HG03460 (cell line): ENCODE results near the gene MTA3.
"Not testable (repeated sequence)": the region's sequence is repeated elsewhere in the genome, so short reads cannot be mapped to it uniquely, and the experiment has no call there.

Experiments used
- ATAC-seq: cut with Tn5 transposase; IDR thresholded peaks from one replicate; pipeline ENCODE4 v1.9.1; 2021; ENCODE audit not compliant: unreplicated experiment

Gene MTA3

GRCh38 chr2:42725657-42726056 lies 157.2 kb downstream of the MTA3 start:
- ATAC-seq = no peak

- no peak for ATAC-seq
These were observed 158.2 kb downstream of the MTA3 start for GRCh38 chr2:42726680-42727079.

GRCh38 chr2:42731316-42731715 lies 162.9 kb downstream of the MTA3 start:
- ATAC-seq = not testable (repeated sequence)

DNA sequence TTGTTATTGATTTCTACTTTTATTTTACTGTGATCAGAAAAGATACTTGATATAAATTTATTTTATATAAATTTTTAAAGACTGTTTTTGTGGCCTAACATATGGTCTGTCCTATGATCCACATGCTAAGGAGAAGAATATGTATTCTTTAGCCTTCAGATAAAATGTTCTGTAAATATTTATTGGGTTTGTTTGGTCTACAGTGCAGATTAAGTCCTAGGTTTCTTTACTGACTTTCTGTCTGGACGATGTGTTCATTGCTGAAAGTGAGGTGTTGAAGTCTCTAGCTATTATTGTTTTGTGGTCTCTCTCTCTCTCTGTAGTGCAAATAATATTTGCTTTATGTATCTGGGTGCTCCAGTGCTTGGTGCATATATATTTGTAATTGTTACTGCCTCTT lies 165.4 kb downstream of the MTA3 start:
- ATAC-seq = no peak

DNA sequence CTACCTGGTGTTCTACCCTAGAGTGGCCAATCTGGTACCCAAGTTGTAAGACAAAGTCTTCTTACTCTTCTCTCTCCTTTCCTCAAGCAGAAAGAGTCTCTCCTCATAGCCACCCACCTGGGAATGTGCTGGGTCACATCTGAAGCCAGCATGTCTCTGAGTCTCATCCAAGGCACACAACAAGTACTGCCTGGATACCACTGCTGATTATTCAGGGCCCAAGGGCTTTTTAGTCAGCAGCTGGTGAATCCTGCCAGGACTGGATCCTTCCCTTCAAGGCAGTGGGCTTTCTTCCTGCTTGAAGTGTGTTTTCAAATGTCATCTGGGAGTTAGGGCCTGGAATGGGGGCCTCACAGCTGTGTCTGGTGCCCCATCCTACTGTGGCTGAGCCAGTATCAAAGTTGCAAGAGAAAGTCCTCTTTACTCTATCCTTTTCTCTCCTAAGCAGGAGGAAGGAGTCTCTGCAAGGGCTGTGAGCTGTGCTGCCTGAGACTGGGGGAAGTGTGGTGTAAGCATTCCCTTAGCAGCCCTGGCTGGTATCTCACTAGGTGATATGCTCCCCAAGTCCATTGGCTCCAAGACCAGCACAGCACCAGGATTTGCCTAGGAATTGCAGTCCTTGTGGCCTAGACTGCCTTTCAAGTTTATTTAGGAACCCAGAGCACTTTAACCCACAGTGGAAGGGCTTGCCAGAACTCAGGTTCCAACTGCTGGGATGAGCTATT lies 168.3 kb downstream of the MTA3 start:
- ATAC-seq = no peak

GRCh38 chr2:42741140-42741539 lies 172.7 kb downstream of the MTA3 start:
- ATAC-seq = no peak

DNA sequence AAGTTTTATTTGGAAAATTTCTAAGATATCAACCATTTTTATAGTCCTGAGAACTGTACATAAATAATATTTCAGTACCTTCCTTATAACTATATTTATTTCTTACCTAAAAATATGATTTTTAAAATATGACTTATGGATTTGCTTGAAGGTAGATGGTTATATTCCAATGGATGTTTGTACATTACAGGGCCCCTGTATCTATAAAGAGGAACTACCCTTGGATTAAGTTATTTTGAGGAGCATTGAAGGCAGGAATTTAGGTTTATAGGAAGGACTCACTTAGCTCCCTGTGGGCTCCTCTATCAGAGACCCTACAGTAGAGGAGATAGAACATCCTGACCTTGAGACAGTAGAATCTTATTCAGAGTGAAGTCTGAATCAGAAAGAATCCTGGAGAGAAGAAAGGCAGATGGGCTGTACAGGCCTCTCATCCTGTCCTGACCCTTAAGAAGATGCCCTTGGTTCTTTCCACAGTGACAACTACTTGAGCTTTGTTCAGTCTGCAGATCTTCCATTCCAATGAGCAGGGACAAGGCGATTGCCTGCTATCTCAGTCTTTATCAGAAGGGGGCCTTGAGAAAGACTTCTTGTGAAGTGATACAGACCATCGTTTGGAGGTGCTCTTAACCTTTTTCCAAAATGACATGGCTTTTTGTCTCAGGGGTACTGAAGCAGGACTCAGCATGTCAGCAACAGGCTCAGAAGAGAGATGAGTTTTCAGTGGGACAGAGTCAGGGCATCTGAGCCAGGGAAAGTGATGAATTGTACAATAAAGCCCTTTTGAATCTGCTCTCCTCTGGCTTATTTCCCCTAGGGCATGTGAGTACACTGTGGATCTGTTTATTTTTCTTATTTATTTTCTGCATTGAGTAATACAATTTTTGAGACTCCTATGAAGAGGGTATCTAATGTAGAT lies 174.6 kb downstream of the MTA3 start:
- ATAC-seq = no peak

DNA sequence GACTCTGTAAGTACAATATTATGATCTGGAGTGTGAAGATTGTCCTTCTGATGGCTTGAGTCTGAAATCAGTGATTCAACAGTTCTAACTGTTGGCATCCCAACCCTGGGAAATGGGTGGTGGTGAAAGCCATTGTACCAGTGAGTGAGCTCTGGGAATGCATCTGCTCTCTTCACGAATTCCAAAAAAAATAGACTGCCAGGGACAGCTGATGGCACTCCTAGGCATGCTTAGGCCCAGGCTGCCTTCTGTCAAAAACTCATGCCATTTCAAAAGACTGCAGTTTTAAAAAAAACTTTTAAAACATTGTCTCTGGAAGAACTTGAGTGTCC lies 175.2 kb downstream of the MTA3 start:
- no peak for ATAC-seq

DNA sequence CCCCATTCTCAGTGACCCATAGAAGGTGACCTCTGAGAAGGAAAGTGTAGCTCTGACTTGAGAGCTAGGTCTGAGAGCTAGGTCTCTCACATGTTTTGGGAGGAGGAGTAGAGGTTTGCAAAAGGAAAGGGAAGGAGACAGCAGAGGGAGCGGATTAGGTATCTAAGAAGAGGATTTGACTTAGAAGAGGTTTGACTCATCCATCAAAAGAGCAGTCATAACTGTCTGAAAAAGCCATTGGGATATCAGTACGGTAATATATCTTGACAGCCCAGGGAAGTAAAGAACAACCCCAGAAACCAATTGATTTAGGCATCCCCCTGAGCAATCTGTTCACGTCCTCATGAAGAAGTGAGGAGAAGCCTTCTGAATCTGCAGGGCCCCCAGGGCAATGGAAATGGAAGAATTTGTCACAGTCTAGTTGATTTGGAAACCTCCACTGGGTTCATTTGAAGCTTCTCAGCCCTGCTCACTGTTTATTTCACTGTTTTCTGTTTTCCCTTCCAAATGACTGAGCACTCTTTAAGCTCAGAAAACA lies 176.2 kb downstream of the MTA3 start:
- ATAC-seq = no peak

- ATAC-seq = no peak
These were observed 179.0 kb downstream of the MTA3 start for GRCh38 chr2:42747422-42747821.

DNA sequence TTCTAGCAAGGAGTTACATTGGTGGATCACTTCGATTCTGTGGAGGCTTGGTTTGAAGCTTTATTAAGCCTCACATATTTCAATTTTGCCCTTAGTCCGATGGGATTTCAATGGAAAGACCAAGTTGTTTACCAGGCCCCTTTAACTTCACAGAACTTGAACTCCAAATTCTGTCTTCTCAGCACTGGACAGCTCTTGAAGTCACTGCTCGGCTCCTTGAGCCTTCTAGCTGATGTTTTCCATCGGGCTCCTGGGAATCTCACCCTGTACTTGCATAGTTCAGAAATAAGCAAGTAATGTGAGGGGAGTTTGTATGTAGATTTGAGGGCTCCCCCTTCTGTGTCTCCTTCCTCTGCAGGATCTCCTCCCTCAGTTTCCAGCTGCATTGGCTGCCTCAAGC lies 180.4 kb downstream of the MTA3 start:
- ATAC-seq = no peak

DNA sequence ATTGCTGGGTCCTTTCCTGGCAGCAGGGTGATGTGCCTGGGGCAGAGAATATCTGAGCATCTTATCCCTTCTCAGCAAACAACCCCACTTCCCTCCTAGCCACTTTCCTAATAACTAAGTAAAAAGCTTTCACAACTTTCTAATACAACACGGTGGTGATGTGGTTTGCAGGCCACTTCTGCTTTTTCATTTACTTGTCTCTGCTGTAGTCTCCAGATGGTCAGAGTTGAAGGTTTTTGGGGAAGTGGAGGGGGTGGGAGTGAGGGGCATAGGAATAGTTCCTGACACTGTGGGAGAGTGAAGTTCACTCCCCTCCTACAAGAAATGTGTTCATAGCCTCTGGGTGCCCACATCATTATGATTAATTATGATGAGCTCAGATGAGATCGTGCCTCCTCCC lies 183.9 kb downstream of the MTA3 start:
- peak; percentile 53 for ATAC-seq

GRCh38 chr2:42752816-42753813 lies 184.7 kb downstream of the MTA3 start:
- no peak for ATAC-seq

GRCh38 chr2:42754021-42754775 lies 185.8 kb downstream of the MTA3 start:
- ATAC-seq = peak; percentile 68

DNA sequence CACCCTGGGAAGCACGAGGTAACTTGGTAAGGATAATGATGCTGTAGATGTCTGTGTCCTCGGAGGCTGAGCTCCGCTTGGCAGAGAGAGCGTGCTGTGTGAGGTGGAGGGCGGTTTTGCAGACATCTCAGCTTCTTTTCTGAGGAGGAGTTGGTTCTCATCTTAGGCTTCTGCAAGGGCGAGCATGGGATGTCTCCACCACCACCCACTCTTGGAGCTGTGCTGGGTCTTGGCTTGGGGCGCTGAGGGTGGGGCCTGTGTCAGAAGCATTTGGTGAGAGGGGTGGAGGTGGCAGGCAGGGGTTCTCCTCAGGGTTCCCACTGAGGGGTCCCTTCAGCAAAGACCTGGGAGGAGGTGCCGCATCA lies 186.3 kb downstream of the MTA3 start:
- ATAC-seq = no peak

GRCh38 chr2:42755191-42755880 lies 186.9 kb downstream of the MTA3 start:
- no peak for ATAC-seq

- ATAC-seq = no peak
These were observed 187.8 kb downstream of the MTA3 start for GRCh38 chr2:42756150-42756775.

DNA sequence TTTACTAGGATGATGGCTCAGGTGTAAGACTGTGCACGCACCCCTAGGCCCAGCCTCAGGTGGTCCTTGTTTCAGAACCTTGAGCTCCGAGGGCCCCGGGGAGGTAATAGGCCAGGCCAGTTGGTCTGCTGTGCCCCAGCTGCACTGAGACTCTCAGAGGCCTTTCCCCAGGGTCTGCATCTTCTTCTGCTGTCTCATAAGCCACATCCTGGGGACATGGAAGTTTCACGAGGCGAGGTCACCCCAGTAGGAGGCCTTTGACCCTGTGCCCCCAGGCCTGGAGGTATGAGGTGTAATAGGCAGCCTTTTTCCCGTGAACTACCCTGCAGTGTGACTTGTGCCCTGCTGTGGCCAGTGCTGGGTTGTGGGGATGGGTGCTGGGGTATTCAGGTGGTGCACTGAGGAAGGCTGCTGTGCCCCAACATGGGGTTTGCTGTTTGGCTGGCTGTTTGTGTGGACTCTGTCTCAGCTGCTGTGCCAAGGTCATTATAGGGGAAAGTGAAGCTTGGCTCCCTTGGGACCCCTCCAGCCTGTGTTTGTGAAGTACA lies 188.6 kb downstream of the MTA3 start:
- no peak for ATAC-seq
